ENCODE measurements around the gene DNM3. TPM values are rescaled to one million over a fixed set of nuclear protein-coding genes. Genes with fewer than 3 reads are reported as not detected.

The DNM3 gene
- total and polyA plus RNA-seq, 2 donors (not counting 1 experiment from before 2014, with no cell fraction given) = 1.0 to 1.3 TPM

- TF ChIP-seq CTCF (IDR thresholded peaks at IDR 0.05) = no peak
- TF ChIP-seq EZH2 (IDR thresholded peaks at IDR 0.05; ENCODE audit: borderline replicate concordance, insufficient read depth, low read depth, low read length, poor library complexity, severe bottlenecking) = no peak
- DNase-seq (no peak), ATAC-seq (ENCODE audit: low read depth) (no peak)
- Mint-ChIP-seq H3K4me3 (no peak overlapping the region), H3K27ac (no peak overlapping the region), H3K4me1 (no peaks in the 10 kb centered on the region), H3K27me3 (no peaks in the 10 kb centered on the region), H3K9me3 (ENCODE audit: insufficient read depth) (no peaks in the 10 kb centered on the region)
- Histone ChIP-seq H3K4me3 (ENCODE audit: control extremely low read depth in 1 of 5, extremely low read depth in 1 of 5, insufficient read depth in 1 of 5, low read depth in 2 of 5, low read length in 4 of 5) (no peak overlapping the region), H3K4me2 (replicated peaks; ENCODE audit: low read depth, low read length, poor library complexity, severe bottlenecking) (no peak overlapping the region), H3K9me3 (ENCODE audit: control extremely low read depth in 1 of 3, control insufficient read depth in 2 of 3, insufficient read depth in 1 of 3, low read length in 2 of 3) (no peaks in the 10 kb centered on the region), H3K9ac (ENCODE audit: low read length) (no peak overlapping the region), H3K4me1 (ENCODE audit: control insufficient read depth in 2 of 2, insufficient read depth in 2 of 2, low read length in 2 of 2) (no peaks in the 10 kb centered on the region), H3K27me3 (replicated peaks in 1 of 4; ENCODE audit: control extremely low read depth in 1 of 4, control insufficient read depth in 3 of 4, insufficient read depth in 4 of 4, low read length in 3 of 4) (no peaks in the 10 kb centered on the region), H2AFZ (ENCODE audit: insufficient read depth, low read depth, low read length, poor library complexity, severe bottlenecking) (no peak overlapping the region), H4K20me1 (ENCODE audit: control insufficient read depth, insufficient read depth, low read length, poor library complexity, severe bottlenecking) (no peaks in the 10 kb centered on the region), H3K27ac (ENCODE audit: low read length in 2 of 2) (no peak overlapping the region), H3K36me3 (replicated peaks in 1 of 2; ENCODE audit: control extremely low read depth in 1 of 2, control insufficient read depth in 1 of 2, extremely low read depth in 1 of 2, insufficient read depth in 2 of 2, low read length in 1 of 2) (no peaks in the 10 kb centered on the region), H3K79me2 (ENCODE audit: control insufficient read depth, insufficient read depth, low read length) (no peaks in the 10 kb centered on the region)
- ChIA-PET CTCF (no interaction called here), POLR2A (no interaction called here)
- WGBS (ENCODE audit: insufficient coverage) = 100% methylated on average over 4 of the region's 6 CpGs
- intact Hi-C loops (cut with micrococcal nuclease) = no loop called here
Measured at GRCh38 chr1:172320733-172321132, 479.4 kb downstream of the DNM3 start.

DNA sequence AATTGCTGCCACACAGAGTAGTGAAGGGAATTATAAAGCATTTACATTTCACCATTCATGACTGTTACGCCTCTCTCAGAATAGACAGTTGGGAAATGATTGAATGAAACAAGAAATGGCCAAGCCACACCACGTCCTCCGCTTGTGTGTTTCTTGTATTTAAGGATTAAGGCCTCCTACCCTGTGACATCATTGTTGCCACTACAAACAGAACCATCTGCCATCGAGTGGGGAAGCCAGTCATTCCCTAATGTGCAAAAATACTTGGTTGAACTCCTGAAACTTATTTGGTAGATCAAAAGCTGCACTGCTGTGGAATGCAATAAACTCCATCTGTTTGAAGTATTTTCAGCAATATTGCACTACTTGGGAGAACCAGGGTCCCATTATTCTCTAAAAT, 480.2 kb downstream of the DNM3 start:
- H3K9me3 Mint-ChIP-seq (ENCODE audit: insufficient read depth) = no peaks in the 10 kb centered on the region
- Histone ChIP-seq H3K36me3 (replicated peaks in 1 of 2; ENCODE audit: control extremely low read depth in 1 of 2, control insufficient read depth in 1 of 2, extremely low read depth in 1 of 2, insufficient read depth in 2 of 2, low read length in 1 of 2) (no peaks in the 10 kb centered on the region), H3K79me2 (ENCODE audit: control insufficient read depth, insufficient read depth, low read length) (no peaks in the 10 kb centered on the region), H3K27me3 (replicated peaks in 1 of 4; ENCODE audit: control extremely low read depth in 1 of 4, control insufficient read depth in 3 of 4, insufficient read depth in 4 of 4, low read length in 3 of 4) (no peaks in the 10 kb centered on the region), H3K4me1 (ENCODE audit: control insufficient read depth in 2 of 2, insufficient read depth in 2 of 2, low read length in 2 of 2) (no peaks in the 10 kb centered on the region), H3K27ac (ENCODE audit: low read length in 2 of 2) (no peak overlapping the region), H3K9ac (ENCODE audit: low read length) (no peak overlapping the region), H3K4me3 (ENCODE audit: control extremely low read depth in 1 of 5, extremely low read depth in 1 of 5, insufficient read depth in 1 of 5, low read depth in 2 of 5, low read length in 4 of 5) (no peak overlapping the region), H2AFZ (ENCODE audit: insufficient read depth, low read depth, low read length, poor library complexity, severe bottlenecking) (no peak overlapping the region), H3K4me2 (replicated peaks; ENCODE audit: low read depth, low read length, poor library complexity, severe bottlenecking) (no peak overlapping the region), H4K20me1 (ENCODE audit: control insufficient read depth, insufficient read depth, low read length, poor library complexity, severe bottlenecking) (no peaks in the 10 kb centered on the region), H3K9me3 (ENCODE audit: control extremely low read depth in 1 of 3, control insufficient read depth in 2 of 3, insufficient read depth in 1 of 3, low read length in 2 of 3) (no peaks in the 10 kb centered on the region)
- intact Hi-C loops (cut with micrococcal nuclease) = no loop called here
- DNase-seq (no peak), ATAC-seq (ENCODE audit: low read depth) (no peak)
- ChIA-PET CTCF (no interaction called here), POLR2A (no interaction called here)
- no CpG with 5 or more reads among the region's 4 CpGs for WGBS (ENCODE audit: insufficient coverage)
- TF ChIP-seq CTCF (IDR thresholded peaks at IDR 0.05) (no peak), EZH2 (IDR thresholded peaks at IDR 0.05; ENCODE audit: borderline replicate concordance, insufficient read depth, low read depth, low read length, poor library complexity, severe bottlenecking) (no peak)
- H3K4me1 Mint-ChIP-seq = no peaks in the 10 kb centered on the region
- H3K27ac Mint-ChIP-seq = no peak overlapping the region
- no peak overlapping the region for H3K4me3 Mint-ChIP-seq
- H3K27me3 Mint-ChIP-seq = no peaks in the 10 kb centered on the region
